MV-4-11 (cell line): ENCODE results near the gene ATIC.

Experiments
- DNase-seq: peaks from one replicate; lab custom pipeline; 2025; lab: John Stamatoyannopoulos, UW

The ATIC gene

DNA sequence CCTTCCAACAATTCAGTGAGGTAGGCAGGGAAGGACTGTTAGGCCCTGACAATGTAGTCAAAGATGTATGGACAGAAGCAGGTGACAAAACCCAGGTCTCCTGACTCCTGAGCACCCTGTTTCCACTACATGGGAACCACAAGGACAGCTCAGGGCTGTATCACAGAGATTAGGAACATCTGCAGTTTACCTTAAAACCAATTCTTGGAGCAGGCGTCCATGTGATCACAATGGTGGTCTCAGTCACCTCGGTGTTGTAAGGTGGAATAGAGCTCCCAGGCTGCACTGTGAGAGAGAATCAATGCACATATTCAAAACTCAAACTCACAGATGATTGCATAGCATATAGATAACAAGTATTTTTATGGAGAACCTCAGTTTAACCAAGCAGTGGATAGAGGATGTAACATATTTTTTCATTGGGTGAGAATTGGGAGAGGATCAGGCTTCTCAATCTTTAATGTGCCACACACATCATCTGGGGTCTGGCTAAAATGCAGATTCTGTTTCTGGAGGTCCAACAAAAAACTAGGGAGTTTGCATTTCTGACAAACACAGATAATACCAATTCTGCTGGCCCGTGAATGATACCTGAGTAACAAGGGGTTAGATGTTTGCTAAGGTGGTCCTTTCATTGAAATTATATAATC, 87.3 kb downstream of the ATIC start:
- no peak for DNase-seq
